Glutamatergic neuron (in vitro differentiated cells): ENCODE data around the gene DMAC1. TPM values are rescaled to one million over a fixed set of nuclear protein-coding genes. Genes with fewer than 3 reads are reported as not detected.

Source experiments
- DNase-seq: peaks from one replicate; pipeline ENCODE4 v3.0.0; 2022
- H3K27ac Mint-ChIP-seq: one replicate; pipeline ENCODE4 v1.8.0; 2020; ENCODE audit warnings: mild to moderate bottlenecking, mixed read lengths, inconsistent platforms; ENCODE audit not compliant: unreplicated experiment
- H3K27me3 Mint-ChIP-seq: one replicate; pipeline ENCODE4 v1.8.0; 2020; ENCODE audit warnings: mild to moderate bottlenecking, moderate library complexity, mixed read lengths, inconsistent platforms; ENCODE audit not compliant: unreplicated experiment
- H3K36me3 Mint-ChIP-seq: one replicate; pipeline ENCODE4 v1.8.0; 2020; ENCODE audit warnings: mild to moderate bottlenecking, mixed read lengths, inconsistent platforms; ENCODE audit not compliant: unreplicated experiment
- H3K4me1 Mint-ChIP-seq: one replicate; pipeline ENCODE4 v1.8.0; 2020; ENCODE audit warnings: mild to moderate bottlenecking, low read depth, mixed read lengths, inconsistent platforms; ENCODE audit not compliant: unreplicated experiment
- H3K4me3 Mint-ChIP-seq: one replicate; pipeline ENCODE4 v1.8.0; 2020; ENCODE audit warnings: mild to moderate bottlenecking, mixed read lengths, inconsistent platforms; ENCODE audit not compliant: unreplicated experiment
- H3K9me3 Mint-ChIP-seq: one replicate; pipeline ENCODE4 v1.8.0; 2020; ENCODE audit warnings: mild to moderate bottlenecking, moderate library complexity, mixed read lengths, inconsistent platforms; ENCODE audit not compliant: unreplicated experiment
- CTCF ChIP-seq: fragments of 200-600 bp; sonication (generic); IDR thresholded peaks from one replicate; pipeline ENCODE4 v1.5.0; 2021; ENCODE audit not compliant: partially characterized antibody, unreplicated experiment
- total RNA-seq: library from RNA; stranded (reverse); fragmentation: NEBNext Ultra II Directional; extraction: Animal tissue kit (Norgen Biotek cat#: 25700); gene quantifications from one replicate; pipeline ENCODE4 v1.2.1, GENCODE V29; 2021; ENCODE audit not compliant: unreplicated experiment

Gene DMAC1
- total RNA-seq, 1 donor from 2014 or later: 22.2 TPM

- no peaks in the 10 kb centered on the region for H3K9me3 Mint-ChIP-seq
- peaks cover 5% of the 10 kb centered on the region for H3K36me3 Mint-ChIP-seq
- no peak overlapping the region for H3K4me3 Mint-ChIP-seq
- no peak for TF ChIP-seq CTCF
- H3K27me3 Mint-ChIP-seq: no peaks in the 10 kb centered on the region
- no peak overlapping the region for H3K27ac Mint-ChIP-seq
- no peaks in the 10 kb centered on the region for H3K4me1 Mint-ChIP-seq
- no peak for DNase-seq
Observed at GRCh38 chr9:7760014-7760415, 39.6 kb downstream of the DMAC1 start.

GRCh38 chr9:7756088-7756487 lies 43.5 kb downstream of the DMAC1 start:
- Mint-ChIP-seq H3K36me3 (no peaks in the 10 kb centered on the region), H3K9me3 (no peaks in the 10 kb centered on the region), H3K27ac (no peak overlapping the region), H3K27me3 (no peaks in the 10 kb centered on the region), H3K4me3 (no peak overlapping the region), H3K4me1 (no peaks in the 10 kb centered on the region)
- TF ChIP-seq CTCF: no peak
- no peak for DNase-seq

GRCh38 chr9:7752481-7752880 lies 47.1 kb downstream of the DMAC1 start:
- no peaks in the 10 kb centered on the region for H3K9me3 Mint-ChIP-seq
- no peak overlapping the region for H3K27ac Mint-ChIP-seq
- H3K27me3 Mint-ChIP-seq: no peaks in the 10 kb centered on the region
- no peak overlapping the region for H3K4me3 Mint-ChIP-seq
- no peak for TF ChIP-seq CTCF
- H3K36me3 Mint-ChIP-seq: no peaks in the 10 kb centered on the region
- no peak for DNase-seq
- no peaks in the 10 kb centered on the region for H3K4me1 Mint-ChIP-seq
